Muscle layer of colon (tissue), 2 donors: ENCODE measurements around the gene ACAA2.
"Not testable (repeated sequence)": the region's sequence is repeated elsewhere in the genome, so short reads cannot be mapped to it uniquely, and the experiment has no call there.

ENCODE experiments used
- H3K27ac ChIP-seq: one replicate; pipeline ENCODE4 v1.7.0; 2013; ENCODE audit warnings: low read depth, mild to moderate bottlenecking, low read length, moderate library complexity
- H3K27me3 ChIP-seq, 2 donors: one replicate each; pipeline ENCODE4 v1.7.0; 2013; ENCODE audit warnings: low read length in 2 of 2, mild to moderate bottlenecking in 2 of 2; ENCODE audit not compliant: insufficient read depth in 2 of 2, control insufficient read depth in 1 of 2
- H3K36me3 ChIP-seq: one replicate; pipeline ENCODE4 v1.7.0; 2013; ENCODE audit warnings: mild to moderate bottlenecking, low read length; ENCODE audit not compliant: insufficient read depth
- H3K4me1 ChIP-seq: one replicate; pipeline ENCODE4 v1.7.0; 2013; ENCODE audit warnings: mild to moderate bottlenecking, low read length; ENCODE audit not compliant: insufficient read depth
- H3K4me3 ChIP-seq, 2 donors: one replicate each; pipeline ENCODE4 v1.7.0; 2013; ENCODE audit warnings: low read length in 2 of 2, low read depth in 1 of 2, mild to moderate bottlenecking in 1 of 2, moderate library complexity in 1 of 2
- H3K9ac ChIP-seq: one replicate; pipeline ENCODE4 v1.7.0; 2013; ENCODE audit warnings: low read length
- H3K9me3 ChIP-seq: one replicate; pipeline ENCODE4 v1.7.0; 2013; ENCODE audit warnings: mild to moderate bottlenecking, low read length
- donor health status: abdominal sarcoma.
- donor health status: Adenocarcinoma of cecum.

The ACAA2 gene

GRCh38 chr18:49843778-49844625, 30.7 kb upstream of the ACAA2 start:
- no peaks in the 10 kb centered on the region for H3K4me1 ChIP-seq
- no peak overlapping the region for H3K9ac ChIP-seq

DNA sequence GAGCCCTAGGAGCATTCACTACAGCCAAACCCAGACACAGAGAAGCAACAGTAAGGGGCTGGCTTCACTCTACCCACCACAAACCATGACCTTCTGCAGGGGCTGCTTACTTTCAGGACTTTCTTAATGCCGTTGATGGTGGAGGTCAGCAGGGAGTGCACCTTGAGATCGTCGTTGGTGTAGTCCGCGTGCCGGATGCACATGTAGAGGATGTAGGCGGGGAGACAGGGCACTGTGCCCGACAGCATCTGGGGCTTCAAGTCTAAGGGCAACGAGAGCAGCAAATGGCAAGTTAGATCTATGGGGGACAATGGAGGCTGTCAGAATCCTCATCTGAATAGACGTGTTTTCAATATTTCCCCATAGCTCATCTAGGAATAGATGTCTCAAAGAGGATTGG, 29.8 kb upstream of the ACAA2 start:
- Histone ChIP-seq H3K27me3 (peaks cover 0 to 7% of the 10 kb centered on the region in 2 donors), H3K4me1 (no peaks in the 10 kb centered on the region), H3K27ac (no peak overlapping the region), H3K9me3 (no peaks in the 10 kb centered on the region), H3K36me3 (no peaks in the 10 kb centered on the region), H3K4me3 (no peak overlapping the region), H3K9ac (no peak overlapping the region)

More at GRCh38 chr18:49843778-49844625, 30.7 kb upstream of the ACAA2 start:
- Histone ChIP-seq H3K9me3 (no peaks in the 10 kb centered on the region), H3K27ac (no peak overlapping the region), H3K4me3 (no peak overlapping the region), H3K27me3 (peaks cover 0 to 11% of the 10 kb centered on the region in 2 donors), H3K36me3 (no peaks in the 10 kb centered on the region)

GRCh38 chr18:49842656-49843055, 29.3 kb upstream of the ACAA2 start:
- H3K4me1 ChIP-seq, result no peaks in the 10 kb centered on the region
- H3K27me3 ChIP-seq, result peaks cover 0 to 7% of the 10 kb centered on the region in 2 donors
- H3K4me3 ChIP-seq, result no peak overlapping the region
- no peak overlapping the region for H3K9ac ChIP-seq
- H3K27ac ChIP-seq, result no peak overlapping the region
- no peaks in the 10 kb centered on the region for H3K36me3 ChIP-seq
- no peaks in the 10 kb centered on the region for H3K9me3 ChIP-seq

DNA sequence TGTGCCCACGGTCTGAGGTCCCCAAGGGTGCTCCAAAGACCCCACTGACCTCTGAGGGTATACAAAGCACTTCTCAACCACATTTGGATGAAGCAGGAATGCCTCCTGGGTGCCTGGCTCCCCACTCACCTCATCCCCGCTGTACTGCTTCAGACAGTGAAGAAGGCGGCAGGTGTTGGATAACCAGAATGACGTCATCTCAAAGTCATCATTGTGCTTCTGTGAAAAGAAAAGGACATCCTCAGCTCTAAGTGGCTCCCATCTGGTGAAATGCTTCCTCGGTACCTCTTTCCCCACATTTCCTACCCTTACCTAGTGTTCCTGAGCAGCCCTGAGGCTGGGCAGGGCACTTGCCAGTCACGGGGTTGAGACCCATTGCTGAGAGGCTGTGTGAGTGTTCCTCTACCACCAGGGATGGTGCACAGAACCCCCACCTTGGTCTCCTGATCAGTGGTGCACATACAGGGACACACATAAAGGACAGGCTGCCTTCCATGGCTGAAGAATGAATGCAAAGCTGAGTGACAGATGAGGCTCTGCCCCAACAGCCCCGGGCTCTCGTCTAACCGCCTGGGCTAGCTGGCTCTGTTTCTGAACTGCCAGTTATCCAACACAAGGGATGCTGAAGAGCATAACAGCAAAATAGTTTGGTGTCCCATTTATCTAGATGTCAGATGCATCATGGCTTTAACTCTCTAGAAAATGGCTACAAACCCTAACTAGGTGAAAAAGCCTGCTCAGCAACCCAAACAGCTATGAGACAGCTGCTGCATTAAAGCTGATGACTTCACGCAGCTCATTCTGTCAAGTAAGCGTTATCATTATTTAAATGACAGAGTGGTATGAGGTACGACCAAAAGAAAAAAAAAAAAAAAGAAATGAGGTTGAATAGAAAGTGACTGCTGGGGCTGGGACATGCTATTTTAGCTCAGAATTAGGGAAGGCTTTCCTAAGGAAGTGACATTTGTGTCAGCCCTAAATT, 28.2 kb upstream of the ACAA2 start:
- no peaks in the 10 kb centered on the region for H3K4me1 ChIP-seq
- H3K4me3 ChIP-seq, result no peak overlapping the region
- H3K27ac ChIP-seq, result no peak overlapping the region
- H3K9me3 ChIP-seq, result no peaks in the 10 kb centered on the region
- H3K36me3 ChIP-seq, result no peaks in the 10 kb centered on the region
- H3K9ac ChIP-seq, result no peak overlapping the region
- H3K27me3 ChIP-seq, result peaks cover 0 to 7% of the 10 kb centered on the region in 2 donors

DNA sequence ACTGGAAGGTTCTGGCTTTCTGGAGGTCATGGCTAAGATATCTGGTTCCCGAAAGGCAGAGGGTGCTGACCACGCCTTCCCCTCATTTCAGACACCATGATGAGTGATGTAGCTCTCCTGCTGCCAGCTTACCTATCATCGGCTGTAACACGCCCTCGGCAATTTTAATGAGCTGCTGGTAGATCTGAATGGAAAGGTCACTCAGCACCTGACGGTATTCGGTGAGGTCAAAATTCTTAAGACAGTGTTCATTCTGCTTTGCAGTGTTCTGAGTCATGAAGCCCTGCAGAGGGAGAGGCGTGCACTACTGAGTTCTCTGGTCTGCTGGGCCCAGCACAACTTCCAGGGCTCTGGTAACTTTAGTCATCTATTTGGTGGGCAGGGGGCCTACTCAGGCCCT, 25.7 kb upstream of the ACAA2 start:
- Histone ChIP-seq H3K4me1 (no peaks in the 10 kb centered on the region), H3K36me3 (no peaks in the 10 kb centered on the region), H3K9ac (no peak overlapping the region), H3K27ac (no peak overlapping the region), H3K27me3 (no peaks in the 10 kb centered on the region), H3K4me3 (no peak overlapping the region), H3K9me3 (no peaks in the 10 kb centered on the region)

DNA sequence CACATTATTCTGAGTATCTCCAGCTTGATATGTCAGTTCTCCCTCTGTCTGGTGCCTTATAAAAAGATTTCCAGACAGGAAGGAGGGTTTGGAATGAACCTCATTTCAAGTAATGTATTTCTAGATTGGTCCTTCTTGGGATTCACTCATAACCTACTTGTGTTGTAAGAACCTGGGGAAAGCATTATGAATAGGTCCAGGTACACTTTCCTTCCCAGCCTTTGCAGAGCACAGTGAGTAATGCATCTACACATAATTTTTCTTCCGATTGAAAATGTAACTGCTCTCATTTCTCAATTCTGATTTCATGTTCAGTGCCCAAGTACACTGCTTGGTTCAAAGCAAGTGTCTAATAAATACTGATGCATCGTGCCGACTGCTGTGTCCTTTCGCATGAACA, 25.0 kb upstream of the ACAA2 start:
- no peak overlapping the region for H3K27ac ChIP-seq
- no peak overlapping the region for H3K4me3 ChIP-seq
- no peak overlapping the region for H3K9ac ChIP-seq
- H3K27me3 ChIP-seq, result no peaks in the 10 kb centered on the region
- H3K4me1 ChIP-seq, result no peaks in the 10 kb centered on the region
- H3K36me3 ChIP-seq, result no peaks in the 10 kb centered on the region
- H3K9me3 ChIP-seq, result no peaks in the 10 kb centered on the region

GRCh38 chr18:49837889-49838288, 24.6 kb upstream of the ACAA2 start:
- Histone ChIP-seq H3K4me1 (no peaks in the 10 kb centered on the region), H3K9me3 (no peaks in the 10 kb centered on the region), H3K27me3 (no peaks in the 10 kb centered on the region), H3K27ac (no peak overlapping the region), H3K9ac (no peak overlapping the region), H3K4me3 (no peak overlapping the region), H3K36me3 (no peaks in the 10 kb centered on the region)

DNA sequence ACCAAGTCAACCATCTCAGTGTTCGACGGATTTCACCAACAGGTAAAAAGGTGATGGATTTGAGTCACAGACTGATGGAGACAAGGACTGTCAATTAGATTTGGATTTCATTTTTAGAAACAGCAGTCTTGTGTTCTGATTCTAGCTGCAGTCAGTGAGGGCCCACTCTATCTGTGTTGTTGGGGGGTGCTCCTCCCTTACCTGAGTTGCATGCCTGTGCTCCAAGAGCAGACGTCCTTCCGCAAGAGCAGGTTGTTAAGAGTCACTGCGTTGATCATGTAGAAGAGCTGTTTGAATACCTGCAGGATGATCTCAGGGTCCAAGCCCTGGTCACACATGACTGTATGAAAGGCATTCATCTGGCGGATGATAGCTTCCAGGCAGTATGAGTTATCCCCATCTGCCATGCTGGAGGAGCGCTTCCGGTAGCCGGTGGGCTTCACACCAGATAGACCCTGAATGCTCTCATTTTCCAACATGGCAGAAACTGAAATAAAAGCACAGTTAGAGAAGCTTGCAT, 24.0 kb upstream of the ACAA2 start:
- not testable (repeated sequence) for H3K27ac ChIP-seq, H3K36me3 ChIP-seq, H3K9ac ChIP-seq, H3K4me3 ChIP-seq, H3K27me3 ChIP-seq, H3K9me3 ChIP-seq, H3K4me1 ChIP-seq

DNA sequence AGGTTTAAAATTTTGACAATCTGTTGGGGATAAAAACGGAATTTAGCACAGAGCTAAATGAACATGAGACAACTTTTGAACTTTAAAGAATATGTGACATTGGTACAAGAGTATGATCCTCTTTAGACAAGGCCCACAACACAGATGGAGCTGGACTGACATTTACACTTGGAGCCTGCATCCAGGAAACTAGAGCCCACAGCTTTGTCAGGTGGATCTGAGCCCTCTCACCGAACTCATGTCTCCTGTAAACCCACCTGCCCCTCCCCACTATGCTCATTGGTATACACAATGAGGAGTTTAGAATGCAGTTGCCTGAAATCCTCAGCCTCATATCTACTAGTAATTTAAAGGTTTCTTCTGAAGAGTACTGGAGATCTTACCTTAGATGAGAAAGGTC, 22.1 kb upstream of the ACAA2 start:
- Histone ChIP-seq H3K9ac (no peak overlapping the region), H3K9me3 (no peaks in the 10 kb centered on the region), H3K36me3 (no peaks in the 10 kb centered on the region), H3K4me1 (no peaks in the 10 kb centered on the region), H3K27me3 (no peaks in the 10 kb centered on the region), H3K27ac (no peak overlapping the region), H3K4me3 (no peak overlapping the region)

DNA sequence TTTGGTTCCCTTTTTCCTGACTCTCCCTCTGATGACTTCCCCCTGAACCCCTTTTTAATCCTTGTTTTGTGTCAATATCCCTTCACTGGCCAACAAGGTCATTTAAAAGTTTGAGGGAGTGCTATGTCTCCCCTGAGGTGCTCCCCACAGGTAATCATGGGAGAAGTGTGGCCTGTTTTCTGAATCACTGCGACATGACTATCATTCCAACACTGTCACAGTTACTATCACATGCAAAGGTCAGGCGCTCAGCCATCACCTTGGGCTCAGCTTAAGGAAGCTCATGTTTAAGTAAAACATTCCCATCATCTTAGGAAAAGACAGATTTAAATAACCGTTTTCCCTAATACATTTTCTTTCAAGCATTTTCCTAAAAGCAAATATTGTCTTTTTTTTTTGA, 20.9 kb upstream of the ACAA2 start:
- H3K27ac ChIP-seq, result no peak overlapping the region

GRCh38 chr18:49833814-49834213, 20.5 kb upstream of the ACAA2 start:
- H3K4me3 ChIP-seq, result no peak overlapping the region
- H3K27me3 ChIP-seq, result no peaks in the 10 kb centered on the region
- H3K9me3 ChIP-seq, result no peaks in the 10 kb centered on the region
- H3K9ac ChIP-seq, result no peak overlapping the region
- no peaks in the 10 kb centered on the region for H3K4me1 ChIP-seq
- no peak overlapping the region for H3K27ac ChIP-seq
- H3K36me3 ChIP-seq, result no peaks in the 10 kb centered on the region

More for the DNA sequence above, 20.9 kb upstream of the ACAA2 start:
- Histone ChIP-seq H3K4me3 (no peak overlapping the region), H3K9me3 (no peaks in the 10 kb centered on the region), H3K27me3 (no peaks in the 10 kb centered on the region), H3K9ac (no peak overlapping the region), H3K4me1 (no peaks in the 10 kb centered on the region), H3K36me3 (no peaks in the 10 kb centered on the region)
